ENCODE data around the gene UBE2F.
"Not testable (repeated sequence)": the region's sequence is repeated elsewhere in the genome, so short reads cannot be mapped to it uniquely, and the experiment has no call there.

Gene UBE2F

GRCh38 chr2:238020816-238021215, 54.0 kb downstream of the UBE2F start:
- no peak for DNase-seq (ENCODE audit: low spot score)

GRCh38 chr2:238021327-238021726, 54.5 kb downstream of the UBE2F start:
- no peak for DNase-seq (ENCODE audit: low spot score)

DNA sequence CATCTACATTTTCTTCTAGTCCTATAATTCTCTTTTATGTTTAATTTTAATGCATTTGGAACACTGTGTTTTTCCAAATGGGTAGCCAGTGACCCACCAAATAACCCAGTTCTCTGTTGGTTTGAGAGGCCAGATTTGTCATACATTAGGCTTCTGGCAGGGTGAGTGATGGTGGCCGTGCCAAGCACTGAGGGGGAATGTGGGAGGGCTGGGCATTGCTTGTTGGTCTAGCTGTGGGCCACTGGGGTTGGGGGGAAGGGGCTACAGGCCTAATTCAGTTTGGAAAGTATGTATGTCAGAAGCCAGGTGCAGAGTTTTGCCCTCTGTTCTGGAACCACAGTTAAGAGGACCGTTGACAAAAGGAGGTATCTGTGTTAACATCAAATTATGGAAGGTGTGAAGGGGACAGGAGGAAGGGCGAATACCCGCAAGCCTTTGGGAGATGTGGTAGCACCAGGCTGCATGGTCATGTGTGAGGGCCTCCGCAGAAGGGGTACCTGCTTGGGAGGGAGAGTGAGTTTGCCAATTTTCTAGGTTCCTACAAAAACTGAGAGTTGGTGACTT, 55.9 kb downstream of the UBE2F start:
- no peak for DNase-seq (ENCODE audit: low spot score)

DNA sequence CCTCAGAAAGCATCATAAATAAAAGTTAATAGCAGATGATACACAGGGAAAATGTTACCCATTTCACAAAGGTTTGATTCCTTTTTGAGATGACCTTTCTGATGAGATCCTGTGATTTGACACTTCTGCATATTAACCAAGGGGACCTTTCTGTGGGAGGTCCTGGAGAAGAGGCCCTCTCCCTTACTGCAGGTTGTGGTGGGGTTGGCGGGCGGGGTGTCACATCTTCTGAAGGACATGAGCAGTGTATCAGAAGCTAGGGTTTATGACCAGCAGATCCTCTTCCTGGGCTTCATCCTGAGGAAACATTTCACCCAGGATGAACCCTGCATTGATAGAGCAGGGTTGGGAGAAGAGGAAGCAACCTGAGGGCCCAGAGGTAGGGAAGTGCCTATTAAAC, 56.8 kb downstream of the UBE2F start:
- DNase-seq (ENCODE audit: low spot score) = no peak

GRCh38 chr2:238024986-238025385, 58.2 kb downstream of the UBE2F start:
- DNase-seq (ENCODE audit: low spot score) = no peak

GRCh38 chr2:238025741-238026360, 59.0 kb downstream of the UBE2F start:
- no peak for DNase-seq (ENCODE audit: low spot score)

- DNase-seq (ENCODE audit: low spot score) = no peak
Measured at GRCh38 chr2:238027058-238027457, 60.2 kb downstream of the UBE2F start.

DNA sequence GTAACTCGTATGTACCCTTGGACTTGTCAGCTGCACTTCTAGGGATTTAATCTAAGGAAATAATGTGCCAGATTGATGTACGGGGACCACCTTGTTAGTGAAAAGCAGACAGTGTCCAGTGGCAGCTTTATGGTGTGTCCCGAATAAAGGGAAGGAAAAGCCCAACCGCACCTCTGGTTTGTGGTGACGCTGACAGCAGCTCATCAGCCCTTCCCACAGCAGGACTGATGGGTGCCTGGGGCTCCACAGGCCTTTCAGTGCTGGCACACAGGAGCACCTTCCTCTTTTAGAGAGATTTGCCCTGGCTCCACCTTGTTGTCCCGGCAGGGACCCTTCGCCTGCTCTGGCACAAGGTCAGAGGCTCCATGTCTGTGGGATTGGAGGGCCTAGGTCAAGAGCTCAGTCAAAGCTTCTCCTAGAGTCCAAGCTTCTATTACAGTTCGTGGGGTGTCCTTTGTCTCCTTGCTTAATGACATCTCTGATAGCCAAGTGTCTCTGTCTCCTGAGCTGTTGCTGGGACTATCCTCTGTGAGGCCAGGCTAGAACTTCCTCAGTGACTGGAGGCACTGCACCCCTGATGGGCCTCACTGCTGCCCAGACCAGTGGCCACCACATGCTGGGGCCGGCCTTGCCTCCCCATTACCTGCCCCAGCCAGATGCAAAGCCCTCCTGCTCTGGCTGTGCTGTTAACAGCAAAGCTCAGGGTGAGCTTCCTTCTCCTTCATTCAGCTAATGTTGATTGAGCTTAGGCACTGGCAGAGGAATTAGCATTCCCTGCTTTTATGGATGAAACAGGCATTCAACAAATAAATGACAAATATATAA, 61.0 kb downstream of the UBE2F start:
- no peak for DNase-seq (ENCODE audit: low spot score)

DNA sequence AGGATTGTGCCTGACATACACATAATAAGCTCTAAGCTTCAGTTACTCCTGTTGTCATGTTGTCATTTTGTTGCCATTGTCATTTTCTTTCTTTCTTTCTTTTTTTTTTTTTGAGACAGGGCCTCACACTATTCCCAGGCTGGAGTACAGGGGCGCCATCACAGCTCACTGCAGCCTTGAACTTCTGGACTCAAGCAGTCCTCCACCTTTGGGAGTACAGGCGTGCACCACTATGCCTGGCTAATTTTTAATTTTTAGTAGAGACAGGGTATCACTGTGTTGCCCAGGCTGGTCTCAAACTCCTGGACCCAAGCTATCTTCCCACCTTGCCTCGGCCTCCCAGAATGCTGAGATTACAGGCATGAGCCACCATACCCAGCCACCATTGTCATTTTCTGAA, 63.0 kb downstream of the UBE2F start:
- no peak for DNase-seq (ENCODE audit: low spot score)

DNA sequence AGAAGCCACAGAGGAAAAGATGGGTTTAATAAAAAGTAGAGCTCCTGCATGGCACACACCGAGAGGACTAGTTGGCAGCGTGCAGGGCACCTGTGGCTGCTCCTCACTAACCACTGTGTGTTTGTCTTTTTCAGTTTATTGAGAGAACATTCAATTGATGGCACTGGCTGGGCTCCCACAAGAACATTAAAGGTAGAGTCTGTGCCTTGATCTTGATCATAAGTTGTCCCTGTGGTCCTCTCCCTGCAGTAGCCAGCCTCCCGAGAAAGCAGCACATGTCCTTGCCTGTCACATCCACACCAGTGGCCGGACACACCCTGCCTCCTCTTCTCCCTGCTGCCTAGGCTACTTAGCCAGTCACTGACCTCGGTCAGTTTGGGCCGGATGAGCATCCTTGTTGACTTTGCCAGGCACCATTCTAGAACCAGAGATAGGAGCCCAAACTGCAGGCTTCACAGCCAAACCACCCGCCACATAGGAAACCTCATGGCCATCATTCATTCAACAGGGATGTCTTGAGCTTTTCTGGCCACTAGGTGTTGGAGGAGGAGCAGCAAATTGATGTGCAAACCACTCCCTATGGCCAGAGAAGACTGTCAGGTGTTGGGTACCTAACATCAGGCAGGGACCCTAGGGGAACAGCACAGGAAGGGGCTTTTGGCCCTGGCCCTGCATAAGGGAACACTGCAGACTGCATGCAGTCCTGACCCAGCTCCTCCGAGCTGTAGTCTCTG, 63.8 kb downstream of the UBE2F start:
- DNase-seq (ENCODE audit: low spot score) = no peak

- DNase-seq (ENCODE audit: low spot score) = no peak
Measured at GRCh38 chr2:238031751-238032150, 64.9 kb downstream of the UBE2F start.

GRCh38 chr2:238032755-238033337, 66.0 kb downstream of the UBE2F start:
- DNase-seq (ENCODE audit: low spot score) = no peak

DNA sequence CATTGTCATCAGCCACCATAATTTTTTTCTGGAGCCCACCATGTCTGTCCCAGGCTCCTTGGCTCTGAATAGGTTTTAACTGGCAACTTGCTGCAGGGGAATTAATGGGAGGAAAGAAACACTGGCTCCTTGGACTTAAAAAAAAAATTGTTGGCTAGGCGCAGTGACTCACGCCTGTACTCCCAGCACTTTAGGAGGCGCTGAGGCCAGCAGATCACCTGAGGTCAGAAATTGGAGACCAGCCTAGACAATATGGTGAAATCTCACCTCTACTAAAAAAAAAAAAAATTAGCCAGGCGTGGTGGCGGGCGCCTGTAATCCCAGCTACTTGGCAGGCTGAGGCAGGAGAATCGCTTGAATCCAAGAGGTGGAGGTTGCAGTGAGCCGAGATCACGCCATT, 67.2 kb downstream of the UBE2F start:
- not testable (repeated sequence) for DNase-seq (ENCODE audit: low spot score)

GRCh38 chr2:238038203-238038602, 71.4 kb downstream of the UBE2F start:
- DNase-seq (ENCODE audit: low spot score) = no peak

DNA sequence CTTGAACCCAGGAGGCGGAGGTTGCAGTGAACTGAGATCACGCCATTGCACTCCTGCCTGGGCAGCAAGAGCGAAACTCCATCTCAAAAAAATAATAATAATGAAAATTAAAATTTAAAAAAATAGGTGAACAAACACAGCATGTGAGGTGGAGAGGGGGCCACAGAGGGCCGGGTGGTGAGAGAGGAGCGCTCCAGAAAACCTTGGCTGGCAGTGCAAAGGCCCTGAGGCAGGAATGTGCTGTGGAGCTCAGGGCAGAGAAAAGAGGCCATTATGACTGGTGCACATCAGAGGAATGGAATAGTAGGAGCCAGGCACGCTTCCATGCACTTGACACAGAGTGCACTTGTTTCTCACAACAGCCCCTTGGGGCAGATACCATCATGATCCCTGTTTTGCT, 72.3 kb downstream of the UBE2F start:
- no peak for DNase-seq (ENCODE audit: low spot score)

- DNase-seq (ENCODE audit: low spot score) = no peak
Measured at GRCh38 chr2:238039985-238040384, 73.2 kb downstream of the UBE2F start.

GRCh38 chr2:238040918-238041317, 74.1 kb downstream of the UBE2F start:
- DNase-seq (ENCODE audit: low spot score) = no peak

GRCh38 chr2:238042090-238042489, 75.3 kb downstream of the UBE2F start:
- no peak for DNase-seq (ENCODE audit: low spot score)

DNA sequence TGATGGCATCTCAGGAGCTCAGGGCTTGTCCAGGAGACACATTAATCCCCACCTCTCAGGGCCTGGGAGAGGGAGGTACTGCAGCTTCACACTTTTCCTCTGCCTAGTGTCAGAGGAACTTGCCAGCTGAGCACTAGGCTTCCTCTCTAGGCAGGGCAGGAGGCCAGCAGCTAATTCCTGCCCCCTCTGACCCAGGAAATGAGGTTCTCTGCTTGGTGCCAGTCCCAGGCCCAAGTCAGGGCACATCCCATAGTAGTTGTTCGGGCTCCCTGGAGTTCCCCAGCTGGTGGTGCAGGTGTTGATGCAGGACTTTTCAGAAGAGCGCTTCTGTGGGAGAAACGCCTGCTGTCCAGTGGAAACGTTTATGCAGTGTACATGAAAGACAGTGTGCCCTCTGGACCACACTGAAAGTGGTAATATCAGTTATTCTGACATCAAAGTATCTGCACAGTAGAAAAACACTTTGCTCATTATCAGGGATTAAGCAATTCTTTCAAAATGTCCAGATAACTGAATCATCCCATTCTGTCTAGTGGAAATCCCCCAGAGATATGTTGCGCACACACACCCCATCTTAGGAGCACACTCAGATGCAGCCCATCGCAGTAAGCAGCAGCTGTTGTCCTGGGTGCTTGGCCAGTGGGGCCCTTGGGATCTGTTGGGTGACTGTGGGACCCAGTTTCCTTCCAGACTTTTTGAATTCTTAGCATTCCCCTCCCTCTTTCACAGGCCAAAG, 76.2 kb downstream of the UBE2F start:
- DNase-seq (ENCODE audit: low spot score) = no peak

DNA sequence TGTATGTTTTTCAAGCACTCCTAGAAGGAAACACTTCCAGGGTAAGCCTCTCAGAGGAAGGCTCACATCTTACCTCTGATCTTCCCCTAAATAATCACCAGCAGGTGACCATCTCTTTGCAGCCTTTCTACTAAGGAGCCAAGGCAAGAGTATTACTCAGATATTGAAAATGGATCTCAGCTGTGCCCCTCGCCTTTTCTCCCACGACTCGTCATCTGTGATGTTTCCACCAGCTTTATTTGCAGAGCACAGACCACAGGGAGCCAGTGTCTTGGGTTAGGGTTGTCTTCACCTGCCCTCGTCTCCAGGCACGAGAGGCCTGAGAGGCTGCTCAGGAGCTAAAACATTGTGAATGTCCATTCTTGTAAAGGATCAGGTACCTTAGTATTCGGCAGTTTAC, 77.0 kb downstream of the UBE2F start:
- DNase-seq (ENCODE audit: low spot score) = no peak

DNA sequence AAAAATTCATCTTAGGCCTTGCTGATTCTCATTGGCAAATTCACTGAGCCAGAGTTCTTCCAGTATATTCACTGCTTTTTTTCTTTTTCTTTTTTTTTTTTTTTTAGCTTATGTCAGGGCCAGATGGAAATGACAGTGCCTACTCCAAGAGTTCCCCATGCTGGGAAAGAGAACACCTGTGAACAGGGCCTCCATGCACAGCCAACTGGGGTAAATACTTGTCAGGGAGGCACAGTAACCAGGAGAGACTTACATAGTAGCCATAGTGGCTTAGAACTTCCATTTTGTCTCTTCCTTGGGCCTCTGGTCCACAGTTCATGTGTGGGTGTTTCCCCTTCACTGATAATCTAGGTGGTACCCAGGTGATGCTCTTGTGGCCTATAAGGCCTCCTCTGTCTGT, 78.8 kb downstream of the UBE2F start:
- no peak for DNase-seq (ENCODE audit: low spot score)

Data from left forelimb (tissue), 1 donor.